ENCODE measurements around the gene PEAK1. TPM values are rescaled to one million over a fixed set of nuclear protein-coding genes. Genes with fewer than 3 reads are reported as not detected.

Gene PEAK1
- total RNA-seq, 1 experiment from 2014 or later, result 18.4 TPM

- Mint-ChIP-seq H3K4me1 (ENCODE audit: low read depth, unreplicated experiment) (peaks cover 15% of the 10 kb centered on the region), H3K36me3 (ENCODE audit: insufficient read depth, unreplicated experiment) (no peaks in the 10 kb centered on the region), H3K4me3 (ENCODE audit: unreplicated experiment) (no peak overlapping the region), H3K27me3 (ENCODE audit: insufficient read depth, unreplicated experiment) (no peaks in the 10 kb centered on the region), H3K27ac (ENCODE audit: unreplicated experiment) (no peak overlapping the region), H3K9me3 (ENCODE audit: unreplicated experiment) (no peaks in the 10 kb centered on the region)
- Histone ChIP-seq H3K4me1 (peaks cover 23% of the 10 kb centered on the region), H3K4me3 (ENCODE audit: low read depth, low read length) (no peak overlapping the region), H3K36me3 (ENCODE audit: control insufficient read depth, insufficient read depth, low read length) (no peaks in the 10 kb centered on the region), H3K27me3 (replicated peaks; ENCODE audit: control insufficient read depth, insufficient read depth, low read length) (no peaks in the 10 kb centered on the region), H3K9me3 (peaks cover 5% of the 10 kb centered on the region; the same call in 1 of the 2 replicates)
- intact Hi-C loops (cut with micrococcal nuclease; ENCODE audit: unreplicated experiment), result no loop called here
- no TSS peak for BruUV-seq (replicated peaks)
- ChIA-PET CTCF (no interaction called here), POLR2A (no interaction called here)
- no peak for TF ChIP-seq CTCF (IDR thresholded peaks at IDR 0.05; ENCODE audit: insufficient read depth in 1 of 2, low read depth in 1 of 2, low read length in 1 of 2, severe bottlenecking in 1 of 2, unreplicated experiment in 1 of 2)
- no peak for DNase-seq
These were observed 322.0 kb downstream of the PEAK1 start for GRCh38 chr15:77097921-77098320.

- no TSS peak for BruUV-seq (replicated peaks)
- intact Hi-C loops (cut with micrococcal nuclease; ENCODE audit: unreplicated experiment), result no loop called here
- H3K27ac Mint-ChIP-seq (ENCODE audit: unreplicated experiment), result no peak overlapping the region
These were observed 322.6 kb downstream of the PEAK1 start for GRCh38 chr15:77097248-77097721.

GRCh38 chr15:77096541-77096940 lies 323.4 kb downstream of the PEAK1 start:
- H3K4me3 Mint-ChIP-seq (ENCODE audit: unreplicated experiment), result no peak overlapping the region
- no peak for TF ChIP-seq CTCF (IDR thresholded peaks at IDR 0.05; ENCODE audit: insufficient read depth in 1 of 2, low read depth in 1 of 2, low read length in 1 of 2, severe bottlenecking in 1 of 2, unreplicated experiment in 1 of 2)
- Histone ChIP-seq H3K36me3 (ENCODE audit: control insufficient read depth, insufficient read depth, low read length) (no peaks in the 10 kb centered on the region), H3K4me3 (ENCODE audit: low read depth, low read length) (no peak overlapping the region), H3K27me3 (replicated peaks; ENCODE audit: control insufficient read depth, insufficient read depth, low read length) (no peaks in the 10 kb centered on the region), H3K9me3 (no peaks in the 10 kb centered on the region), H3K4me1 (peaks cover 9% of the 10 kb centered on the region)
- H3K9me3 Mint-ChIP-seq (ENCODE audit: unreplicated experiment), result no peaks in the 10 kb centered on the region
- POLR2A ChIA-PET, result no interaction called here
- H3K27ac Mint-ChIP-seq (ENCODE audit: unreplicated experiment), result no peak overlapping the region
- peaks cover 6% of the 10 kb centered on the region for H3K4me1 Mint-ChIP-seq (ENCODE audit: low read depth, unreplicated experiment)
- H3K36me3 Mint-ChIP-seq (ENCODE audit: insufficient read depth, unreplicated experiment), result no peaks in the 10 kb centered on the region
- DNase-seq, result no peak
- intact Hi-C loops (cut with micrococcal nuclease; ENCODE audit: unreplicated experiment), result no loop called here
- H3K27me3 Mint-ChIP-seq (ENCODE audit: insufficient read depth, unreplicated experiment), result no peaks in the 10 kb centered on the region
- no TSS peak for BruUV-seq (replicated peaks)
- CTCF ChIA-PET, result no interaction called here

More at GRCh38 chr15:77097248-77097721, 322.6 kb downstream of the PEAK1 start:
- TF ChIP-seq CTCF (IDR thresholded peaks at IDR 0.05; ENCODE audit: insufficient read depth in 1 of 2, low read depth in 1 of 2, low read length in 1 of 2, severe bottlenecking in 1 of 2, unreplicated experiment in 1 of 2), result no peak
- ChIA-PET POLR2A (no interaction called here), CTCF (no interaction called here)
- Histone ChIP-seq H3K36me3 (ENCODE audit: control insufficient read depth, insufficient read depth, low read length) (no peaks in the 10 kb centered on the region), H3K4me1 (peaks cover 17% of the 10 kb centered on the region), H3K9me3 (no peaks in the 10 kb centered on the region), H3K27me3 (replicated peaks; ENCODE audit: control insufficient read depth, insufficient read depth, low read length) (no peaks in the 10 kb centered on the region), H3K4me3 (ENCODE audit: low read depth, low read length) (no peak overlapping the region)
- no peaks in the 10 kb centered on the region for H3K27me3 Mint-ChIP-seq (ENCODE audit: insufficient read depth, unreplicated experiment)
- no peak overlapping the region for H3K4me3 Mint-ChIP-seq (ENCODE audit: unreplicated experiment)
- no peaks in the 10 kb centered on the region for H3K9me3 Mint-ChIP-seq (ENCODE audit: unreplicated experiment)
- DNase-seq, result no peak
- peaks cover 10% of the 10 kb centered on the region for H3K4me1 Mint-ChIP-seq (ENCODE audit: low read depth, unreplicated experiment)
- no peaks in the 10 kb centered on the region for H3K36me3 Mint-ChIP-seq (ENCODE audit: insufficient read depth, unreplicated experiment)
